Prostate gland (tissue), 2 donors: ENCODE measurements around the gene LRP8. TPM values are rescaled to one million over a fixed set of nuclear protein-coding genes. Genes with fewer than 3 reads are reported as not detected.

ENCODE experiments used
- DNase-seq: peaks from one replicate; pipeline ENCODE4 v3.0.0-alpha.2; 2019; ENCODE audit warnings: low spot score
- H3K27ac ChIP-seq, 2 donors: fragments of 200-600 bp; sonication (generic); 2 replicates each; pipeline ENCODE4 v1.5.1; 2017 to 2019
- H3K27me3 ChIP-seq: fragments of 200-600 bp; sonication (generic); replicated peaks from 2 replicates; pipeline ENCODE4 v1.5.1; 2019; ENCODE audit not compliant: insufficient read depth
- H3K36me3 ChIP-seq, 2 donors: fragments of 200-600 bp; sonication (generic); 1 replicate in 1 of 2; 2 replicates in 1 of 2; pipeline versions ENCODE4 v1.5.1 to v1.8.1; 2017 to 2019
- H3K4me1 ChIP-seq: fragments of 200-600 bp; sonication (generic); replicated peaks from 2 replicates; pipeline ENCODE4 v1.5.1; 2019
- H3K4me3 ChIP-seq, 2 donors: fragments of 200-600 bp; sonication (generic); 2 replicates each; pipeline ENCODE4 v1.5.1; 2017 to 2019
- H3K9me3 ChIP-seq: fragments of 200-600 bp; sonication (generic); 2 replicates; pipeline ENCODE4 v1.5.1; 2017
- CTCF ChIP-seq, 4 experiments: fragments of 200-600 bp in 2 of 4; fragments of 450-650 bp in 2 of 4; sonication (generic) in 2 of 4; IDR thresholded peaks; 1 replicate in 3 of 4; 2 replicates in 1 of 4; pipeline ENCODE4 v1.5.1; 2016 to 2019; ENCODE audit warnings: antibody characterized with exemption in 4 of 4, mild to moderate bottlenecking in 2 of 4, moderate library complexity in 2 of 4
- POLR2A ChIP-seq: fragments of 450-650 bp; IDR thresholded peaks from one replicate; pipeline ENCODE4 v1.6.1; 2016; ENCODE audit warnings: antibody characterized with exemption, mild to moderate bottlenecking
- POLR2AphosphoS5 ChIP-seq: sonication (generic); formaldehyde crosslinking; IDR thresholded peaks from one replicate; pipeline ENCODE4 v1.6.1; 2017; ENCODE audit warnings: antibody characterized with exemption
- WGBS: methylation state at CpG from one replicate; pipeline ENCODE4 v1.1.5; 2018; 5-methylcytosine and 5-hydroxymethylcytosine counted together
- intact Hi-C: fragments of 100-400 bp; cut with DNase I; formaldehyde crosslinking; loops from one replicate; pipeline ENCODE4 v1.14.2; 2022
- total RNA-seq, 2 donors: library from RNA; depleted of rRNA; stranded (reverse); fragments of >200 nt; gene quantifications; one replicate each; pipeline ENCODE4 v1.1.0, GENCODE V29; 2016

LRP8 gene
- total RNA-seq, 2 donors from 2014 or later = 6.7 to 130 TPM

- Histone ChIP-seq H3K4me3 (no peak overlapping the region), H3K4me1 (no peaks in the 10 kb centered on the region), H3K27ac (no peak overlapping the region), H3K9me3 (no peaks in the 10 kb centered on the region), H3K27me3 (no peaks in the 10 kb centered on the region), H3K36me3 (no peaks in the 10 kb centered on the region)
- DNase-seq = no peak
- WGBS = 85% methylated on average over 11 of the region's 11 CpGs
- TF ChIP-seq POLR2A = no peak
- TF ChIP-seq POLR2AphosphoS5 = no peak
- TF ChIP-seq CTCF (IDR thresholded peaks at IDR 0.05) = no peak
- intact Hi-C loops = no loop called here
These were observed 16.1 kb downstream of the LRP8 start for GRCh38 chr1:53311702-53312305.

GRCh38 chr1:53310847-53311681, 16.8 kb downstream of the LRP8 start:
- DNase-seq = no peak
- no peaks in the 10 kb centered on the region for H3K36me3 ChIP-seq
- WGBS = 76% methylated on average over 15 of the region's 15 CpGs
- H3K27ac ChIP-seq = no peak overlapping the region
- intact Hi-C loops = no loop called here
- TF ChIP-seq POLR2AphosphoS5 (no peak), CTCF (IDR thresholded peaks at IDR 0.05) (no peak), POLR2A (no peak)
- no peak overlapping the region for H3K4me3 ChIP-seq
- no peaks in the 10 kb centered on the region for H3K27me3 ChIP-seq
- no peaks in the 10 kb centered on the region for H3K9me3 ChIP-seq
- no peaks in the 10 kb centered on the region for H3K4me1 ChIP-seq

GRCh38 chr1:53309802-53310201, 18.1 kb downstream of the LRP8 start:
- TF ChIP-seq POLR2AphosphoS5 = no peak
- no peak for TF ChIP-seq CTCF (IDR thresholded peaks at IDR 0.05)
- TF ChIP-seq POLR2A = no peak
- Histone ChIP-seq H3K27me3 (no peaks in the 10 kb centered on the region), H3K9me3 (no peaks in the 10 kb centered on the region), H3K4me3 (no peak overlapping the region), H3K27ac (no peak overlapping the region), H3K36me3 (no peaks in the 10 kb centered on the region), H3K4me1 (no peaks in the 10 kb centered on the region)
- no peak for DNase-seq
- WGBS = 83% methylated on average over 11 of the region's 11 CpGs
- intact Hi-C loops = no loop called here

GRCh38 chr1:53308506-53308905, 19.4 kb downstream of the LRP8 start:
- H3K36me3 ChIP-seq = no peaks in the 10 kb centered on the region
- H3K4me3 ChIP-seq = no peak overlapping the region
- no peak for DNase-seq
- intact Hi-C loops = no loop called here
- no peaks in the 10 kb centered on the region for H3K4me1 ChIP-seq
- H3K27ac ChIP-seq = no peak overlapping the region
- TF ChIP-seq CTCF (IDR thresholded peaks at IDR 0.05) (no peak), POLR2A (no peak), POLR2AphosphoS5 (no peak)
- H3K27me3 ChIP-seq = no peaks in the 10 kb centered on the region
- WGBS = 80% methylated on average over 8 of the region's 8 CpGs
- H3K9me3 ChIP-seq = no peaks in the 10 kb centered on the region

- Histone ChIP-seq H3K4me3 (no peak overlapping the region), H3K27me3 (no peaks in the 10 kb centered on the region), H3K4me1 (no peaks in the 10 kb centered on the region), H3K36me3 (no peaks in the 10 kb centered on the region), H3K9me3 (no peaks in the 10 kb centered on the region), H3K27ac (no peak overlapping the region)
- DNase-seq = no peak
- whole genome bisulfite sequencing = 72% methylated on average over 4 of the region's 4 CpGs
- intact Hi-C loops = no loop called here
- TF ChIP-seq POLR2A (no peak), POLR2AphosphoS5 (no peak), CTCF (IDR thresholded peaks at IDR 0.05) (no peak)
These were observed 20.8 kb downstream of the LRP8 start for GRCh38 chr1:53307037-53307436.
